HEK293 (cell line): ENCODE results near the gene PCYOX1L.

Experiments
- CTCF ChIA-PET: fragments of 350-600 bp; formaldehyde crosslinking; extraction: SDS; loops from one replicate; lab custom pipeline; 2021; ENCODE audit warnings: antibody characterized with exemption; lab: Yijun Ruan, JAX
- POLR2A ChIA-PET: fragments of 300-600 bp; formaldehyde crosslinking; extraction: SDS; loops from one replicate; lab custom pipeline; 2020; ENCODE audit warnings: antibody characterized with exemption, inconsistent platforms; lab: Yijun Ruan, JAX
- H3K27ac ChIP-seq: fragments of 200-500 bp; sonication (Bioruptor generic); 2 replicates; pipeline ENCODE4 v1.5.1; 2014; ENCODE audit warnings: low read depth, low read length, control low read depth, inconsistent platforms; ENCODE audit errors: extremely low read depth
- H3K36me3 ChIP-seq, 2 experiments: fragments of 200-500 bp in 1 of 2; sonication (Bioruptor generic) in 1 of 2; 1 replicate in 1 of 2; 2 replicates in 1 of 2; pipeline ENCODE4 v1.5.1; 2014 to 2017; ENCODE audit warnings: inconsistent platforms in 2 of 2, low read length in 2 of 2; ENCODE audit not compliant: control insufficient read depth in 2 of 2, insufficient read depth in 1 of 2
- H3K4me1 ChIP-seq: fragments of 200-500 bp; sonication (Bioruptor generic); 2 replicates; pipeline ENCODE4 v1.5.1; 2014; ENCODE audit warnings: mild to moderate bottlenecking, low read length, inconsistent platforms; ENCODE audit not compliant: control insufficient read depth, insufficient read depth
- H3K4me3 ChIP-seq: 2 replicates; pipeline ENCODE4 v1.5.1; 2011; ENCODE audit warnings: low read depth, mild to moderate bottlenecking, control low read depth, low read length, moderate library complexity
- H3K9me3 ChIP-seq: fragments of 200-500 bp; sonication (Bioruptor generic); 2 replicates; pipeline ENCODE4 v1.5.1; 2014; ENCODE audit warnings: low read depth, low read length, inconsistent platforms; ENCODE audit not compliant: control insufficient read depth, insufficient read depth
- HOXC10 ChIP-seq: sonication (generic); formaldehyde crosslinking; IDR thresholded peaks from 2 replicates; pipeline ENCODE4 v1.8.1; 2023; ENCODE audit warnings: mild to moderate bottlenecking, missing genetic modification reagents
- KLF9 ChIP-seq: fragments of 450-650 bp; formaldehyde crosslinking; IDR thresholded peaks from 2 replicates; pipeline ENCODE4 v1.5.1; 2016; ENCODE audit warnings: missing biosample characterization, missing genetic modification characterization, low read depth
- OSR2 ChIP-seq: fragments of 450-650 bp; formaldehyde crosslinking; IDR thresholded peaks from 2 replicates; pipeline ENCODE4 v1.5.1; 2016; ENCODE audit warnings: missing biosample characterization, missing genetic modification characterization
- SP7 ChIP-seq: fragments of 450-650 bp; formaldehyde crosslinking; IDR thresholded peaks from 2 replicates; pipeline ENCODE4 v1.5.1; 2016; ENCODE audit warnings: missing biosample characterization, missing genetic modification characterization
- WT1 ChIP-seq: fragments of 450-650 bp; formaldehyde crosslinking; IDR thresholded peaks from 2 replicates; pipeline ENCODE4 v1.5.1; 2016; ENCODE audit warnings: missing biosample characterization, missing genetic modification characterization
- YY1 ChIP-seq: fragments of 450-650 bp; formaldehyde crosslinking; IDR thresholded peaks from 2 replicates; pipeline ENCODE4 v1.5.1; 2018; ENCODE audit warnings: missing biosample characterization, missing genetic modification characterization
- ZNF140 ChIP-seq: fragments of 450-650 bp; formaldehyde crosslinking; IDR thresholded peaks from 2 replicates; pipeline ENCODE4 v1.5.1; 2016; ENCODE audit warnings: missing biosample characterization, missing genetic modification characterization
- ZNF146 ChIP-seq: fragments of 450-650 bp; formaldehyde crosslinking; IDR thresholded peaks from 2 replicates; pipeline ENCODE4 v1.5.1; 2016; ENCODE audit warnings: missing biosample characterization, missing genetic modification characterization
- ZNF169 ChIP-seq: fragments of 450-650 bp; formaldehyde crosslinking; IDR thresholded peaks from 2 replicates; pipeline ENCODE4 v1.5.1; 2016; ENCODE audit warnings: missing biosample characterization, missing genetic modification characterization
- ZNF23 ChIP-seq: fragments of 450-650 bp; formaldehyde crosslinking; IDR thresholded peaks from 2 replicates; pipeline ENCODE4 v1.5.1; 2016; ENCODE audit warnings: missing biosample characterization, missing genetic modification characterization, borderline replicate concordance
- ZNF302 ChIP-seq: fragments of 450-650 bp; formaldehyde crosslinking; IDR thresholded peaks from 2 replicates; pipeline ENCODE4 v1.5.1; 2016; ENCODE audit warnings: missing biosample characterization, missing genetic modification characterization, low read depth
- ZNF610 ChIP-seq: fragments of 450-650 bp; formaldehyde crosslinking; IDR thresholded peaks from 2 replicates; pipeline ENCODE4 v1.5.1; 2016; ENCODE audit warnings: missing biosample characterization, missing genetic modification characterization, borderline replicate concordance
- ZNF624 ChIP-seq: fragments of 450-650 bp; formaldehyde crosslinking; IDR thresholded peaks from 2 replicates; pipeline ENCODE4 v1.5.1; 2017; ENCODE audit warnings: missing biosample characterization, missing genetic modification characterization
- ZNF664 ChIP-seq: fragments of 450-650 bp; formaldehyde crosslinking; IDR thresholded peaks from 2 replicates; pipeline ENCODE4 v1.5.1; 2016; ENCODE audit warnings: missing biosample characterization, missing genetic modification characterization
- ZNF76 ChIP-seq: fragments of 450-650 bp; formaldehyde crosslinking; IDR thresholded peaks from 2 replicates; pipeline ENCODE4; 2016; ENCODE audit warnings: low read depth, missing biosample characterization, missing genetic modification characterization, borderline replicate concordance
- ZNF768 ChIP-seq: fragments of 450-650 bp; formaldehyde crosslinking; IDR thresholded peaks from 2 replicates; pipeline ENCODE4 v1.5.1; 2018; ENCODE audit warnings: missing biosample characterization, mild to moderate bottlenecking, missing genetic modification characterization
- ZSCAN23 ChIP-seq: fragments of 450-650 bp; formaldehyde crosslinking; IDR thresholded peaks from 2 replicates; pipeline ENCODE4 v1.5.1; 2016; ENCODE audit warnings: missing biosample characterization, missing genetic modification characterization
- ZXDB ChIP-seq: fragments of 450-650 bp; formaldehyde crosslinking; IDR thresholded peaks from 2 replicates; pipeline ENCODE4 v1.5.1; 2016; ENCODE audit warnings: missing biosample characterization, missing genetic modification characterization
- TF ChIP-seq, protein P1 (sequence below): fragments of 450-650 bp; formaldehyde crosslinking; IDR thresholded peaks from 2 replicates; pipeline ENCODE4 v1.5.1; 2016; ENCODE audit warnings: missing biosample characterization, missing genetic modification characterization
- TF ChIP-seq, protein P2 (sequence below): sonication (generic); formaldehyde crosslinking; IDR thresholded peaks from 2 replicates; pipeline ENCODE4 v1.8.1; 2022; ENCODE audit warnings: mild to moderate bottlenecking, moderate library complexity, missing genetic modification reagents

Gene PCYOX1L

DNA sequence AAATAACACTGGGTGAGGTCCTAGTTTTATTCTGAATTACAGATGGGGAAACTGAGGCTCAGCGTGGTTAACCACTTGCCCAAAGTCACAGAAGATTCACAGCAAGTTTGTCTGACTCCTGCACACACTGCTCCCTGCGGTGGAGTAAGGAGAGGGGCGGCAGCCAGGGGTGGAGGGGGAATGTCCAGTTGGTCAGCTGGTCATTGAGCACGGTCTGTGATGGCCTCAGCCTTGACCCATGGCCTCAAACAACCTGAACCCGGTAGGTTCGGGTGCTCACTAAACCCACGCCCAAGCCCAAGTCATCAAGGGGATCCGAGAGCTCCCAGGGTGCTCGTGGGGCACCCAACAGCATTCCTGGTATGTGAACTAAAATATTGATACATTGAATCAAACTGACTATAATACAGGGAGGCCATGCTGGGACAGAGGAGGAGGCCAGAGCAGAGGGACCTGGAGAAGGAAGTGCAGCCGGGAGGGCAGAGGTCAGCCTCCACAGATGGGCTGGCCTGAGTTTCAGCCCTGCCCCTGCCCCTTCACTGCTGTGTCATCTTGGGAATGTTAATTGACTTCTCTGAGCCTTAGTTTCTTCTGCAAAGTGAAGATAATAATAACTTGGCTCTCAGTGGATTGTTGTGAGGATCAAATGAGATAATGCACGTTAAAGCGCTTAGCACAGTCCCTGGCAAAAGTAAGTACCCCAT lies 24.8 kb downstream of the PCYOX1L start:
- ChIA-PET CTCF (interaction anchor here (0.6 to 11.8 kb wide), 33 partner anchors 8 to 675 kb away, joined by 3 to 205 read pairs (median 5); partner anchors contain the start of gene CSNK1A1), POLR2A (no interaction called here)
- H3K36me3 ChIP-seq, result no peaks in the 10 kb centered on the region
- H3K4me3 ChIP-seq, result no peak overlapping the region
- no peaks in the 10 kb centered on the region for H3K4me1 ChIP-seq
- no peak overlapping the region for H3K27ac ChIP-seq
- TF ChIP-seq ZNF140 (no peak), WT1 (no peak), ZNF624 (no peak), ZNF76 (tag by site-specific recombination) (no peak), HOXC10 (CRISPR knock-in tag) (no peak), ZNF610 (tag by site-specific recombination) (no peak), SP7 (no peak), ZXDB (tag by site-specific recombination) (no peak), ZNF768 (no peak), ZNF169 (tag by site-specific recombination) (no peak), YY1 (tag by site-specific recombination) (no peak), ZNF146 (tag by site-specific recombination) (no peak), OSR2 (tag by site-specific recombination) (no peak)
- no peaks in the 10 kb centered on the region for H3K9me3 ChIP-seq

DNA sequence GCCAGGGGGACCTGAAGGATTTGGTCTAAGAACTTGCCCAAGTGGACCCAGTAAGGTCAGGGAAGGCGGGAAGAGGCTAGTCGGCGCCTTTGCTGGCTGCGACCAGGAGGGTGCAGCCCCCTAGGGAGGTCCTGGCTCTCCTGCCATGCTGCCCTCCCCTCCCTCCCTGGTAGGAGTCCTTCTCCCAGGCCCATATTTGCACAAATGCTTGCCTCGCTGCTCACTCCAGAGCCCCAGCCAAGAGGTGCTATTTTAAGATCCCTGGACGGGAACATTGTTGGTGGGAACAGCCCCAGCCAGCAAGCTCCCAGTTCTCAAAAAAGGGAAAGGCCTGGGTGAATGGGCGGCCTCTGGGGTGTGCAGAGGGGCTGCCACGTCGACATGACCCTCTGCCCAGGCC lies 25.6 kb downstream of the PCYOX1L start:
- ChIA-PET CTCF (interaction anchor here (2.6 to 11.8 kb wide), 4 partner anchors 10 to 235 kb away, joined by 22 to 205 read pairs (median 56); no protein-coding TSS in a partner anchor), POLR2A (no interaction called here)
- no peaks in the 10 kb centered on the region for H3K4me1 ChIP-seq
- H3K27ac ChIP-seq, result no peak overlapping the region
- TF ChIP-seq ZNF664 (tag by site-specific recombination), result no peak
- H3K4me3 ChIP-seq, result no peak overlapping the region
- no peaks in the 10 kb centered on the region for H3K9me3 ChIP-seq
- no peaks in the 10 kb centered on the region for H3K36me3 ChIP-seq

DNA sequence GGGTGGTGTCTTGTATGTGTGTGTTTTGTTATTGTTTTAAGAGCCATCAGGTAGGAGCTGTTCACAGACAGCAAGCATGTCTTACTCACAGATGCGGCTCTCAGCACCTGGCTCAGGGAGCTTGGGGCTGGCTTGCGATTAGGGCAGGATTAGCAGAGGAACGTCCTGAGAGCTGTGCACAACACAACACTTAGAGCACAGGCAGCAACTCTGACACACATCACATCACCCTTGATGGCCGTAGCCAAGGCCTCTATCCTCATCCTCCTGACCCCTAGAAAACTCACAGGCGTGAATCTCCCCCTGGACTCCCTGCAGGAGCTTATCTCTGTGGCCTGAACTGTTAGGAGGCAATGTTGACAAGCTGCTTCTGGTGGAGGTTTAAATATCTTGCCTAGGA lies 28.3 kb downstream of the PCYOX1L start:
- Histone ChIP-seq H3K9me3 (no peaks in the 10 kb centered on the region), H3K27ac (no peak overlapping the region), H3K4me1 (no peaks in the 10 kb centered on the region), H3K4me3 (no peak overlapping the region), H3K36me3 (no peaks in the 10 kb centered on the region)
- TF ChIP-seq, protein P1, sequence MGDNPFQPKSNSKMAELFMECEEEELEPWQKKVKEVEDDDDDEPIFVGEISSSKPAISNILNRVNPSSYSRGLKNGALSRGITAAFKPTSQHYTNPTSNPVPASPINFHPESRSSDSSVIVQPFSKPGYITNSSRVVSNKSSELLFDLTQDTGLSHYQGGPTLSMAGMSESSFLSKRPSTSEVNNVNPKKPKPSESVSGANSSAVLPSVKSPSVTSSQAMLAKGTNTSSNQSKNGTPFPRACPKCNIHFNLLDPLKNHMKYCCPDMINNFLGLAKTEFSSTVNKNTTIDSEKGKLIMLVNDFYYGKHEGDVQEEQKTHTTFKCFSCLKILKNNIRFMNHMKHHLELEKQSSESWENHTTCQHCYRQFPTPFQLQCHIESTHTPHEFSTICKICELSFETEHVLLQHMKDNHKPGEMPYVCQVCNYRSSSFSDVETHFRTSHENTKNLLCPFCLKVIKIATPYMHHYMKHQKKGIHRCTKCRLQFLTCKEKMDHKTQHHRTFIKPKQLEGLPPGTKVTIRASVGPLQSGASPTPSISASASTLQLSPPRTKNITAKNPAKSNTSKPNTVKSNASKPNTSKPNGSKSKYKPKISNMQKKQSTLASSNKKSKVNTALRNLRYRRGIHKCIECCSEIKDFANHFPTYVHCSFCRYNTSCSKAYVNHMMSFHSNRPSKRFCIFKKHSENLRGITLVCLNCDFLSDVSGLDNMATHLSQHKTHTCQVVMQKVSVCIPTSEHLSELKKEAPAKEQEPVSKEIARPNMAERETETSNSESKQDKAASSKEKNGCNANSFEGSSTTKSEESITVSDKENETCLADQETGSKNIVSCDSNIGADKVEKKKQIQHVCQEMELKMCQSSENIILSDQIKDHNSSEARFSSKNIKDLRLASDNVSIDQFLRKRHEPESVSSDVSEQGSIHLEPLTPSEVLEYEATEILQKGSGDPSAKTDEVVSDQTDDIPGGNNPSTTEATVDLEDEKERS, result no peak
- TF ChIP-seq, protein P2, sequence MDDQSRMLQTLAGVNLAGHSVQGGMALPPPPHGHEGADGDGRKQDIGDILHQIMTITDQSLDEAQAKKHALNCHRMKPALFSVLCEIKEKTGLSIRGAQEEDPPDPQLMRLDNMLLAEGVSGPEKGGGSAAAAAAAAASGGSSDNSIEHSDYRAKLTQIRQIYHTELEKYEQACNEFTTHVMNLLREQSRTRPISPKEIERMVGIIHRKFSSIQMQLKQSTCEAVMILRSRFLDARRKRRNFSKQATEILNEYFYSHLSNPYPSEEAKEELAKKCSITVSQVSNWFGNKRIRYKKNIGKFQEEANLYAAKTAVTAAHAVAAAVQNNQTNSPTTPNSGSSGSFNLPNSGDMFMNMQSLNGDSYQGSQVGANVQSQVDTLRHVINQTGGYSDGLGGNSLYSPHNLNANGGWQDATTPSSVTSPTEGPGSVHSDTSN (CRISPR knock-in tag), result no peak
- no peak for TF ChIP-seq ZNF23 (tag by site-specific recombination)
- no peak for TF ChIP-seq ZSCAN23 (tag by site-specific recombination)
- TF ChIP-seq KLF9 (tag by site-specific recombination), result no peak
- no peak for TF ChIP-seq ZNF302 (tag by site-specific recombination)
- POLR2A ChIA-PET, result interaction anchor here (0.7 kb wide), 1 partner anchor 72 kb away, joined by 3 read pairs; no protein-coding TSS in a partner anchor
- CTCF ChIA-PET, result interaction anchor here (0.6 to 11.8 kb wide), 6 partner anchors 9 to 189 kb away, joined by 3 to 205 read pairs (median 4); partner anchors contain the start of gene PCYOX1L
